T follicular helper cell (primary cell): Measurements from ENCODE around the gene OS9.
A peak's percentile ranks its signal among the peaks of the same experiment; 100 is the strongest.

ENCODE experiments used
- DNase-seq: peaks from one replicate; pipeline ENCODE4 v3.0.0-alpha.2; 2020; ENCODE audit warnings: low read depth

The OS9 gene

GRCh38 chr12:57735952-57736740, 42.2 kb downstream of the OS9 start:
- DNase-seq = no peak

GRCh38 chr12:57736741-57737466, 43.0 kb downstream of the OS9 start:
- DNase-seq = no peak

- DNase-seq = no peak
Measured at GRCh38 chr12:57737467-57738460, 43.8 kb downstream of the OS9 start.

GRCh38 chr12:57738661-57739237, 44.8 kb downstream of the OS9 start, which contains the start of gene AGAP2:
TSS of gene AGAP2 (minus strand) at chr12:57738742. CDS start at chr12:57738246, 496 bp downstream.
- no peak for DNase-seq

- DNase-seq = no peak
Measured at GRCh38 chr12:57739387-57739786, 45.5 kb downstream of the OS9 start.

DNA sequence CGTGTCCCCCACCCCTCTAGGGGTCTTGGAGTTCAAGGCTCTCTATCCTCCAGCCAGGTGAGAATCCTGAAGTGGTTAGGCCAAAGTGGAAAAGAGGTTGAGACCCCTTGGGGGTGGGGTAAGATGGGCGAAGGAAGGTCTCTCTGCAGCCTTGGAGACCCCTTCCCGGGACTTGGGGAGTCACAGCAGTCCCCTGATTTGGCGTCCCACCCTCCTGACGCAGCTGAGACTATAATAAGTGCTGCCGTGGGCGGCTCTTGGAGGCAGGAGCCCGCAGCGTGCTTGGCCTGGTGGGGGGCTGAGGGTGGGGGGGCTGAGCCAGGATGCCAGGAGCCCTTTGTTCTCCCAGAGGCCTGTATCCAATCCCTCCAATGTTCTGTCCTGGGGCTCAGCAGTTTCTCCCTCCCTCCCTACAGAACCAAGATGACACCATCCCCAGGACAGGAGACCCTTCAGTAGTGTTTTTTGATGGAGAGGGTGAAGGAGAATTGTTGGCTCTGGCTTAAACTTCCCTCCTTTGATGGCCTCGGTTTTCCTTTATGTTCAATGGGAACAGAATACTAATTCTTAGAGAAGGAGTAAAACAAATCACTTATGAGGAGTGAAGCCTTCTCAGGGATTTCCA, 46.1 kb downstream of the OS9 start:
- DNase-seq = no peak

DNA sequence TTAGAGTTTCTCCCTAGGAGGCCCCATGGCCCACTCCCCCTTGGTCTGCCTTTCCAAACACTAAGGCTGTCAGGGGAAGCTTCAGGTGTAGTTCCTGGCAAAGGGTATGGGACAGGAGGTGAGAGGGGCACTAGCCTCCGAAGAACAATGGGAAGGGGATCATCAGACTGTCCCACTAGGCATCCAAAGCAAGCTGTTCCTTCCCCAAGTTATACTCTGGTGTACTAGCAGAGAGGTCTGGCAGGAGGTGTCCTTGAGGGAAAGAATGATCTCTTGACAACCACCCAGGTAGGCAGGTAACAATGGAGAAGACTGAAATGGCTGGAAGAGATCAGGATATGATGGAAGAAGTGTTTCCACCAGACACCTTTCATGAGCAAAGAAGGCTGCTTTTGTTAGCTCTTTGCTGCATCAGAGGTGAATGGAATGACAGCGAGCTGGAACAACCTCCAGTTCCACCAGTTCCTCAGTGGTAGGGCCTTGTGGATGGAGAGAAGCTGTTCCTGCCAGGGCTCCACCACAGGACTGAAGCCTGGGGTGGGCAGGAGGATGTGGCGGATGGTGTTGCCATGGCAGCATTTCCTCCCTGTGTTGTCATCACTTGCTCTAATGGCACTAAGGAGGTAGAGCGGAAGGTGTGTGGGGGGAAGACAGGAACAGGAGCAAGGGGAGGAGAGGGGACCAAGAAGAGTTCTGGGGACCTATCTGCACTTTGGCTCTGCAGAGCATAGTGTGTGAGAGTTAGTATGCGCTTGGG, 46.9 kb downstream of the OS9 start:
- peak; percentile 76 for DNase-seq

DNA sequence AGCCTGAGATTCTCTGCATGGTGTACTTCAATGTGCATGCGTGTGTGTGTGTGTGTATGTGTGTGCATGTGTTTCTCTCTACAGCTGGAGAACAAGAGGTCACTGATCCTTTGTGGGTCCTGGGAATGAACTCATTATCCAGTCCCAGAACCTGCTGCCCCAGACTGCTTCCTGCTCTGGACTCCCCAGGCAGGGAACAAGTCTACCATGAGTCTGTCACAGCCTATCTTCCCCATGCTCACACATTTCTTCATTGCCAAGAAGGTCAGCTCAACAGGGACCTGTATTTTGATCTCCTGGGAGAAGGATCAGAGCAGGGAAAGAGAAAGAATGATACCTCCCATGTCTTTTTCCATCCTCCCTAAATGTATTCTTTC, 47.5 kb downstream of the OS9 start:
- no peak for DNase-seq

GRCh38 chr12:57741844-57742738, 48.2 kb downstream of the OS9 start:
- DNase-seq = peak; percentile 71

GRCh38 chr12:57743769-57744168, 49.8 kb downstream of the OS9 start:
- no peak for DNase-seq

DNA sequence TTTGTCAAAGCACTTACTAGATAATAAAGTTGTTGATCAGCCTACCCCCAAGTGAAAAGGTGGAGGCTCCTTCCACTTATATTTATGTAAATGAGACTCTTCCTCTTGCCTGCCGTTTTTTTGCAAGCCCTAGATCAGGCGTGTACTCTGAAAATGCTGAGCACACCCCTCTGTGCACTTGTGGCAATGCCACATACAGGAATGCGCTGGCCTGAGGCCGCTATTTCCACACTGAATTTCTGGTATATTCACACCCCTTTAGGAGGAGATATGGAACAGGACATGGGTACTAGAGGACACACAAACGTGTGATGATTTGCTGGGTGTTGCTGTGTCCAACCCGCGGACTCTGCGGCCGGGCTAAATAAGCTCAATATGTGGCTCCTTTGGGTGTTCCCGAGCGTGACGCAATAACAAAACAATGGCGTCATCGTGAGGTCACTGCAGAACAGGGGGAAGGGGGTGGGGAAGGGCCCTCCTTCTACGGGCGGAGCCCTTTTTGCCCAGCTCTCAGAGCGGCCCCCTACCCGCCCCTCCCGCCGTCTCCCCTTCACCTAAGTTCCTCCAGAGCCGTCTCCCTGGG, 50.4 kb downstream of the OS9 start:
- peak; percentile 68 for DNase-seq

DNA sequence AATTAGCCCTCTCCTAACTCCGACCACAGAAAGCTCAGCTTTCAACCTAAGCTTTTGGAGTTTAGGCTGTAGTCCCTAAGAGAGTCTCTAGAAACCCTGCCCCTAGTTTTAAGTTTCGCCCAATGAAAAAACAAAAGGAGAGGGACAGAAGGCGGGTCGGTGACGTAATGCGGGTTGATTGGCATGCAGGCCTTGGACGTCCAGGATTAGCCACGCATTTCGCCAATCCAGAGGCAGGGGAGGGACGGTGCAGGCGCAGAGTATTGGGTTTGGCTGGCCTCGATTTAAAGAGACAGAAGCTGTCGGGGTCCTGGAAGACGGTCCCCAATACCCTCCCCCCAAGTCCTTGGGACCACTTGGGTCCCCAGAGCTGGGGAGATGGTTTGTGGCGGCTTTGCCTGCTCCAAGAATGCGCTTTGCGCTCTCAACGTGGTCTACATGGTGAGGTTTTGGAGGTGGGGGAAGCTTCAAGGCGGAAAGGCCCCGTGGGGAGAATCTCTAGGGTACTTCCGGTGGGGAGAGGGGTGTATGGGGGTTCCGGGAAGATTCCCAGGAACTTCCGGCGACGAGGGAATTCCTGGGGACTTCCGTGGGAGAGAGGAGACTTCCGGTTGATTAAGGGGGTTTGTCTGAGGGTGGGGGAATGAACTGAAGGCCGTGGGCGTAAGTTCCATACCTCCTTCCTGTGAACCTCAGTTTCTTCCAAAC, 51.0 kb downstream of the OS9 start, which contains the start of gene TSPAN31:
TSPAN31 (plus strand) TSS at position 263 of the 708 bp plus-strand sequence; CDS start at position 379, 116 bp downstream.
- DNase-seq = peak; percentile 92

DNA sequence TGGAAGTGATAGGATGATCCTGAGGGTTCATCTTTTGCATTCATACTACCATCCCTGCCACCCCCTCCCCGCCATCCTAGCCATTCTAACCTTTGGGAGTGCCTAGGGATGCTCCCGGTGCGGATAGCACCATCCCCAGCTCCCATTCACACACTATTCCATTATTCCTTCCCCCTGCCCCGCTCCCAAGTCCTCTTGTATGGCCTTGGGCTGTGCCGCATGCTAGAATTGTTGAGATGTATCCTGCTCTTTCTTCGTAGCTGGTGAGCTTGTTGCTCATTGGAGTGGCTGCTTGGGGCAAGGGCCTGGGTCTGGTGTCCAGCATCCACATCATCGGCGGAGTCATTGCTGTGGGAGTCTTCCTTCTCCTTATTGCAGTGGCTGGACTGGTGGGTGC, 51.6 kb downstream of the OS9 start:
- DNase-seq = no peak

DNA sequence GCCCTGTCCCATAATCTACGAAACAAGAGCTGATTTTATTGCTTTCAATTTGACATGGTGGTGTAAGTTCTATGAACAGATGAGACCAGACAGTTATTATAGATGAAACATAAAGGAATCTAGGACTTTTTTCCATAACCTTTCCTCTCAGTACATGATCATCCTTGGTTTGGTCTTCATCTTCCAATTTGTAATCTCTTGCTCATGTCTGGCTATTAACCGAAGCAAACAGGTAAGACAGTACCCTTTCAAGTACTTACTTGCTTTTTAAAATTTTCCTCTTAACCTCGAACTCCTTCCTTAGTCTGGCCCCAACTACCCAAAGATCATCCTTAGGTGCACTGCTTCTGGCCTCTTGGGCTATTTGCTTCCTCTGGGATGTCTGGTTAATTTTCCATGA, 52.1 kb downstream of the OS9 start:
- DNase-seq = no peak

DNA sequence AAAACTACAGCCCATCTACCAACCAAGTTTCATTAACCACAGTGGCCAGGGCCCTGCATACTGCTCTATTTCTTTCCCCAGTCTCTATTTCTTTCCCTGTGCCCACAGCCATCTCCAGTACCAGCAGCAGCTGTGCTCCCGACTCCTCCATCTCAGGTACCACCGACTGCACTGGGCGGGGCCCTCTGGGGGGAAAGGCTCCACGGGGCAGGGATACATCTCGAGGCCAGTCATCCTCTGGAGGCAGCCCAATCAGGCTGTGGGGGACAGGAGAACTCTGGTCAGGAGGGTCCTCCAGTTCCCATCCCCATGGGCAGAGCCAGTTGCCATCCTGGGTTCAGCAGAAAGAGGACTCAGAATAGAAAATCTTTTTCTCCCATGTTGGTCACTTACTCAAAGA, 55.1 kb downstream of the OS9 start:
- DNase-seq = no peak

DNA sequence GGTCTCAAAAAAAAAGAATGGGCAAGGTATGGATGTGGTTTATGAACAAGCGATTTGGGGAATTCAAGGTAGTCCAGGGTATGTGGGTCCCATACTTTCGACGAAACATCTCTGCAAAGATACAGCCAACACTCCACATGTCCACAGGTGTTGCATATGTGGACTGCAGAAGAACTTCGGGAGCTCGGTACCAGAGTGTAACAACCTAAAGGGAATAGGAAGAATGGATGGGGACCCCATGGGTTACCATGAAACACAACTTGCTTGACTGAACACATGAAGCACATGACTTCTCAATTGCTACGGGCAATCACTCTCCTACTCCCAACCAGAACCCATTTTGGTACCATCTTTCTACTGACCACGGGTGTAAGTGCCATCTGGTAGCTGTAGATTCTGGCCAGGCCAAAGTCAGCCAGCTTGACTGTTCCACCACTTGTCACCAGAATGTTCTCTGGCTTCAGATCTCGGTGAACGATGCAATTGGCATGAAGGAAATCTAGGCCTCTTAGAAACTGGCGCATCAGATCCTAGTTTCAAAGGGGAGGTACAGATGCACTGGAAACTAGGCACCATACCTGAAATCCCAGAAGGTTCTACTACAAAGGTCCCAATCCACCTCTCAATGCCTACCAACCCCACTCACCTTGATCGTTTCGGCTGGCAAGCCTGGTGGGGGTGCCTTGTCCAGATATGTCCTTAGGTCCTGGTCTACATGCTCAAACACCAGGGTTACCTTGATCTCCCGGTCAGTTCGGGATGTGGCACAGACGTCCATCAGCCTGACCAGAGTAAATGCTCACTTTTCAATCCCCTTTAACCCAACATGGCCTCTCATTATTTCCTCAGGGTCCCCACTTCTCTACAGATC, 56.9 kb downstream of the OS9 start:
- DNase-seq = no peak

DNA sequence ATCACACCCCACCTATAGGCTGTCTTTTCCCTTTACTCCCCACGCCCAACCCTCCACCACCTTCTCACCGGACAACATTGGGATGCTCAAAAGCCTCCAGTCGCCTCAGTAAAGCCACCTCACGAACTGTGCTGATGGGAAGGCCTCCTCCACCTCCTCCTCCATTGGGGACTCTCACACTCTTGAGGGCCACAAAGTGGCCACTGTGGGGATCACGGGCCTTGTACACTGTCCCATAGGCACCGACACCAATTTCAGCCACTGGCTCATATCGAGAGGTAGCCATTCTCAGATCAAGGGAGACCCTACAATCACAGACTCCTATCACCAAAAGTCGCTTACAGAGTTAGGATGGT, 57.5 kb downstream of the OS9 start:
- DNase-seq = no peak
